Calu3 (cell line): ENCODE results near the gene ZNF76. TPM values are rescaled to one million over a fixed set of nuclear protein-coding genes. Genes with fewer than 3 reads are reported as not detected.
"Not testable (repeated sequence)": the region's sequence is repeated elsewhere in the genome, so short reads cannot be mapped to it uniquely, and the experiment has no call there.

Source experiments
- BruUV-seq: library from RNA; stranded (reverse); fragments of 400-500 nt; replicated peaks from 2 replicates; lab custom pipeline; 2021; lab: Mats Ljungman, UMichigan
- CTCF ChIA-PET: fragments of 300-600 bp; sonication (Branson Sonifier 250); formaldehyde crosslinking; loops from one replicate; lab custom pipeline; 2022; ENCODE audit warnings: antibody characterized with exemption; lab: Charles Lee
- DNase-seq: peaks from one replicate; pipeline ENCODE4 v3.0.0; 2022
- H3K27ac Mint-ChIP-seq: one replicate; pipeline ENCODE4 v1.8.0; 2022; ENCODE audit warnings: mixed read lengths; ENCODE audit not compliant: unreplicated experiment
- H3K27me3 Mint-ChIP-seq: one replicate; pipeline ENCODE4 v1.8.0; 2022; ENCODE audit warnings: mixed read lengths; ENCODE audit not compliant: unreplicated experiment
- H3K36me3 Mint-ChIP-seq: one replicate; pipeline ENCODE4 v1.8.0; 2022; ENCODE audit warnings: mild to moderate bottlenecking, moderate library complexity, mixed read lengths; ENCODE audit not compliant: insufficient read depth, unreplicated experiment
- H3K4me1 Mint-ChIP-seq: one replicate; pipeline ENCODE4 v1.8.0; 2022; ENCODE audit warnings: mild to moderate bottlenecking, low read depth, mixed read lengths; ENCODE audit not compliant: unreplicated experiment
- H3K4me3 Mint-ChIP-seq: one replicate; pipeline ENCODE4 v1.8.0; 2022; ENCODE audit warnings: mild to moderate bottlenecking, low read depth, moderate library complexity, mixed read lengths; ENCODE audit not compliant: unreplicated experiment
- H3K9me3 Mint-ChIP-seq: one replicate; pipeline ENCODE4 v1.8.0; 2022; ENCODE audit warnings: low read depth, mixed read lengths; ENCODE audit not compliant: unreplicated experiment
- intact Hi-C: fragments of 100-400 bp; cut with micrococcal nuclease; formaldehyde crosslinking; loops from one replicate; pipeline ENCODE4 v1.10.0; 2022; ENCODE audit not compliant: unreplicated experiment
- total RNA-seq: library from RNA; stranded (reverse); gene quantifications from 2 replicates; pipeline ENCODE4 v1.2.3, GENCODE V29; 2022
- TF ChIP-seq, protein P1 (sequence below): fragments of 200-600 bp; IDR thresholded peaks from one replicate; pipeline ENCODE4 v1.8.0; 2022; ENCODE audit warnings: antibody characterized with exemption; ENCODE audit not compliant: unreplicated experiment

ZNF76 gene
- total RNA-seq, 1 experiment from 2014 or later = 60.0 TPM

DNA sequence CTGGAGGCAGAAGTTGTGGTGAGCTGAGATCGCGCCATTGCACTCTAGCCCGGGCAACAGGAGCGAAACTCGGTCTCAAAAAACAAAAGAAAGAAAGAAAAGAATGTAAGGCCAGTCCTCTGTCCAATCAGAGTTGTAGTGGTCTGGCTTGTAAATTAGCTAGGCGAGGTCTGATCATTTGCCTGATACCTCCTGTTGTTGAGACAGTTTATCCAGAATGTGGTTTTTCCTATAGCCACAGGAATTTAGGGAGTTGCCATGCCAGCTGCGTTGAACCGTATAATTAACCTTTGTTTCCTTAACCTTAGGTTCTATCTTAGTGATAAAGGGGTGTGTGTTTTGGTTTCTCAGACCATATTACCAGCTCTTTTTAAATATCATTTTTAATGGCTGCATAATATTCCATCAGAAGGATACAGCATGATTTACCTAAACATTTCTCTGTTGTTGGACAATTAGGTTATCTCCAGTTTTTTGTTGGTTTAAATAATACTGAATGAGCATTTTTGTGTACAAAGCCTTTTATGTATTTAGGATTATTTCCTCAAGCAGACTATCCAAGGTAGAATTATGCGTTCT is 71.1 kb downstream of the ZNF76 start:
- H3K4me3 Mint-ChIP-seq = no peak overlapping the region
- peaks cover 33% of the 10 kb centered on the region for H3K27me3 Mint-ChIP-seq
- no peaks in the 10 kb centered on the region for H3K36me3 Mint-ChIP-seq
- H3K27ac Mint-ChIP-seq = no peak overlapping the region
- no peak for DNase-seq
- intact Hi-C loops = no loop called here
- no TSS peak for BruUV-seq
- H3K9me3 Mint-ChIP-seq = peaks cover 6% of the 10 kb centered on the region
- H3K4me1 Mint-ChIP-seq = peaks cover 8% of the 10 kb centered on the region
- CTCF ChIA-PET = no interaction called here
- TF ChIP-seq, protein P1, sequence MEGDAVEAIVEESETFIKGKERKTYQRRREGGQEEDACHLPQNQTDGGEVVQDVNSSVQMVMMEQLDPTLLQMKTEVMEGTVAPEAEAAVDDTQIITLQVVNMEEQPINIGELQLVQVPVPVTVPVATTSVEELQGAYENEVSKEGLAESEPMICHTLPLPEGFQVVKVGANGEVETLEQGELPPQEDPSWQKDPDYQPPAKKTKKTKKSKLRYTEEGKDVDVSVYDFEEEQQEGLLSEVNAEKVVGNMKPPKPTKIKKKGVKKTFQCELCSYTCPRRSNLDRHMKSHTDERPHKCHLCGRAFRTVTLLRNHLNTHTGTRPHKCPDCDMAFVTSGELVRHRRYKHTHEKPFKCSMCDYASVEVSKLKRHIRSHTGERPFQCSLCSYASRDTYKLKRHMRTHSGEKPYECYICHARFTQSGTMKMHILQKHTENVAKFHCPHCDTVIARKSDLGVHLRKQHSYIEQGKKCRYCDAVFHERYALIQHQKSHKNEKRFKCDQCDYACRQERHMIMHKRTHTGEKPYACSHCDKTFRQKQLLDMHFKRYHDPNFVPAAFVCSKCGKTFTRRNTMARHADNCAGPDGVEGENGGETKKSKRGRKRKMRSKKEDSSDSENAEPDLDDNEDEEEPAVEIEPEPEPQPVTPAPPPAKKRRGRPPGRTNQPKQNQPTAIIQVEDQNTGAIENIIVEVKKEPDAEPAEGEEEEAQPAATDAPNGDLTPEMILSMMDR = no peak

DNA sequence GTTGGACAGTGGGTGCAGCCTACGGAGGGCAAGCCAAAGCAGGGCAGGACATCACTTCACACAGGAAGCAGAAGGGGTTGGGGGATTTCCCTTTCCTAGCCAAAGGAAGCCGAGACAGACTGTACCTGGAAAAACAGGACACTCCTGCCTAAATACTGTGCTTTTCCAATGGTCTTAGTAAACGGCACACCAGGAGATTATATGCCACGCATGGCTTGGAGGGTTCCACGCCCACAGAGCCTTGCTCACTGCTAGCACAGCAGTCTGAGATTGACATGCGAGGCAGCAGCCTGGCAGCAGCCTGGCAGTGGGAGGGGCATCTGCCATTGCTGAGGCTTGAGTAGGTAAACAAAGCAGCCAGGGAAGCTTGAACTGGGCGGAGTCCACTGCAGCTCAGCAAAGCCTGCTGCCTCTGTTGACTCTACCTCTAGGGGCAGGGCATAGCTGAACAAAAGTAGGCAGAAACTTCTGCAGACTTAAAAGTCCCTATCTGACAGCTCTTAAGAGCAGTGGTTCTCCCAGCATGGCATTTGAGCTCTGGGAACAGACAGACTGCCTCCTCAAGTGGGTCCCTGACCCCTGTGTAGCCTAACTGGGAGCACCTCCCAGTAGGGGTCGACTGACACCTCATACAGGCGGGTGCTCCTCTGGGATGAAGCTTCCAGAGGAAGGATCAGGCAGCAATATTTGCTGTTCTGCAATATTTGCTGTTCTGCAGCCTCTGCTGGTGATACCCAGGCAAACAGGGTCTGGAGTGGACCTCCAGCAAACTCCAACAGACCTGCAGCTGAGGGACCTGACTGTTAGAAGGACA is 72.7 kb downstream of the ZNF76 start:
- H3K4me3 Mint-ChIP-seq, BruUV-seq, H3K27ac Mint-ChIP-seq, H3K4me1 Mint-ChIP-seq, intact Hi-C loops, H3K9me3 Mint-ChIP-seq, H3K36me3 Mint-ChIP-seq: not testable (repeated sequence)
- H3K27me3 Mint-ChIP-seq = peaks cover 48% of the 10 kb centered on the region
- DNase-seq = peak; percentile 85
- CTCF ChIA-PET = interaction anchor here (1.0 to 2.3 kb wide), 5 partner anchors 11 to 117 kb away, joined by 4 to 9 read pairs (median 5); partner anchors contain the start of genes DEF6 and PPARD

DNA sequence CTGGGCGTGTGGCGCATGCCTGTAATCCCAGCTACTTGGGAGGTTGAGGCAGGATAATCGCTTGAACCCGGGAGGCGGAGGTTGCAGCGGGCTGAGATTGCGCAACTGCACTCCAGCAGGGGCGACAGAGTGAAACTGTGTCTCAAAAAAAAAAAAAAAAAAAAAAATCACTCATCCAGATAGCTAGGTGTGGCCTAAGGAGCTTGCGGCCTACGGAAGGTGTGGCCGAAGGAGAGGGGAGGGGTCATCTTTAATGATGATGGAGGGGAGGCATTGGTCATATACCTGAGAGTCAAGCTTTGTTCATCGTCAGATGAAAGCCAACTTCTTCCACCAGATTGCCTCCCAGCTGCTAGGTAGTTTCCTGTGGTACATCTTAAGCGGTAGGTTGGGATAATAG is 82.0 kb downstream of the ZNF76 start:
- Mint-ChIP-seq H3K4me1 (peaks cover 17% of the 10 kb centered on the region), H3K36me3 (peaks cover 22% of the 10 kb centered on the region), H3K27ac (no peak overlapping the region), H3K27me3 (peaks cover 28% of the 10 kb centered on the region), H3K9me3 (no peaks in the 10 kb centered on the region), H3K4me3 (no peak overlapping the region)
- CTCF ChIA-PET = interaction anchor here (0.5 to 3.3 kb wide), 15 partner anchors 9 to 124 kb away, joined by 3 to 61 read pairs (median 4); partner anchors contain the start of genes DEF6 and FANCE
- TF ChIP-seq, protein P1 = no peak
- no peak for DNase-seq
- BruUV-seq = no TSS peak
- intact Hi-C loops = loop anchor here (5.0 kb wide), 2 partner anchors 44 to 126 kb away; partner anchors contain the start of genes DEF6 and RPL10A

- Mint-ChIP-seq H3K36me3 (peaks cover 22% of the 10 kb centered on the region), H3K27me3 (peaks cover 19% of the 10 kb centered on the region), H3K9me3 (no peaks in the 10 kb centered on the region), H3K27ac (peak within 1 kb of the TSS; percentile 82), H3K4me3 (peak within 1 kb of the TSS; percentile 83), H3K4me1 (peaks cover 17% of the 10 kb centered on the region)
- TF ChIP-seq, protein P1 = peak; percentile 98
- peak; percentile 100 for DNase-seq
- intact Hi-C loops = loop anchor here (1.0 to 5.0 kb wide), 5 partner anchors 45 to 125 kb away; partner anchors contain the start of genes DEF6 and RPL10A
- BruUV-seq = no TSS peak
- CTCF ChIA-PET = interaction anchor here (0.5 to 3.3 kb wide), 16 partner anchors 10 to 123 kb away, joined by 3 to 61 read pairs (median 4); partner anchors contain the start of genes DEF6 and FANCE
Observed at GRCh38 chr6:35342258-35343091, 82.9 kb downstream of the ZNF76 start, which contains the start of gene PPARD. Gene PPARD (plus strand): TSS chr6:35342558. CDS start chr6:35411088, 68,530 bp downstream.
